H9 (cell line): Measurements from ENCODE around the gene TDRD1. TPM values are rescaled to one million over a fixed set of nuclear protein-coding genes. Genes with fewer than 3 reads are reported as not detected.

Experiments used
- DNase-seq: peaks from one replicate; pipeline ENCODE4 v3.0.0-alpha.2; 2017
- H2AFZ ChIP-seq: one replicate; pipeline ENCODE4 v1.6.1; 2013; ENCODE audit warnings: mild to moderate bottlenecking, low read length, control low read depth, moderate library complexity
- H2AK5ac ChIP-seq: 2 replicates; pipeline ENCODE4 v1.6.1; 2013; ENCODE audit warnings: low read length, control low read depth, mixed read lengths; ENCODE audit not compliant: insufficient read length
- H2BK120ac ChIP-seq: one replicate; pipeline ENCODE4 v1.6.1; 2013; ENCODE audit warnings: low read depth, mild to moderate bottlenecking, low read length, control low read depth, inconsistent platforms; ENCODE audit not compliant: poor library complexity, severe bottlenecking
- H2BK12ac ChIP-seq: 2 replicates; pipeline ENCODE4 v1.6.1; 2013; ENCODE audit warnings: low read length, control low read depth, mixed read lengths, low read depth; ENCODE audit not compliant: insufficient read length
- H2BK15ac ChIP-seq: 2 replicates; pipeline ENCODE4 v1.6.1; 2013; ENCODE audit warnings: low read depth, low read length, control low read depth
- H2BK20ac ChIP-seq: one replicate; pipeline ENCODE4 v1.6.1; 2013; ENCODE audit warnings: low read depth, mild to moderate bottlenecking, low read length, control low read depth, inconsistent platforms; ENCODE audit not compliant: poor library complexity, severe bottlenecking
- H2BK5ac ChIP-seq: 2 replicates; pipeline ENCODE4 v1.6.1; 2013; ENCODE audit warnings: low read length, control low read depth, mixed read lengths; ENCODE audit not compliant: insufficient read length
- H3K14ac ChIP-seq: 2 replicates; pipeline ENCODE4 v1.6.1; 2013; ENCODE audit warnings: low read length, control low read depth; ENCODE audit not compliant: insufficient read depth
- H3K18ac ChIP-seq: 2 replicates; pipeline ENCODE4 v1.6.1; 2013; ENCODE audit warnings: low read depth, mild to moderate bottlenecking, mixed read lengths, low read length, control low read depth; ENCODE audit not compliant: insufficient read length
- H3K23ac ChIP-seq: 2 replicates; pipeline ENCODE4 v1.6.1; 2013; ENCODE audit warnings: low read length, control low read depth, mixed read lengths, low read depth; ENCODE audit not compliant: insufficient read length
- H3K23me2 ChIP-seq: 2 replicates; pipeline ENCODE4 v1.6.1; 2013; ENCODE audit warnings: low read depth, mild to moderate bottlenecking, mixed read lengths, low read length, control low read depth; ENCODE audit not compliant: insufficient read length, poor library complexity, severe bottlenecking
- H3K27ac ChIP-seq: 2 replicates; pipeline ENCODE4 v1.5.1; 2013; ENCODE audit warnings: low read length, control low read depth, mixed read lengths, low read depth; ENCODE audit not compliant: insufficient read length
- H3K27me3 ChIP-seq: 2 replicates; pipeline ENCODE4 v1.6.1; 2013; ENCODE audit warnings: low read length, control low read depth, inconsistent platforms; ENCODE audit not compliant: insufficient read depth
- H3K4ac ChIP-seq: 2 replicates; pipeline ENCODE4 v1.6.1; 2013; ENCODE audit warnings: low read depth, mild to moderate bottlenecking, control low read depth, inconsistent platforms, low read length, moderate library complexity
- H3K4me1 ChIP-seq: 2 replicates; pipeline ENCODE4 v1.6.1; 2013; ENCODE audit warnings: low read length, control low read depth, inconsistent platforms; ENCODE audit not compliant: insufficient read depth
- H3K4me2 ChIP-seq: 2 replicates; pipeline ENCODE4 v1.6.1; 2013; ENCODE audit warnings: low read length, control low read depth, mixed read lengths; ENCODE audit not compliant: insufficient read length, insufficient read depth
- H3K56ac ChIP-seq: 2 replicates; pipeline ENCODE4 v1.6.1; 2013; ENCODE audit warnings: low read depth, mild to moderate bottlenecking, mixed read lengths, low read length, control low read depth; ENCODE audit not compliant: insufficient read length
- H3K79me1 ChIP-seq: 2 replicates; pipeline ENCODE4 v1.6.1; 2013; ENCODE audit warnings: low read depth, mild to moderate bottlenecking, moderate library complexity, low read length, control low read depth, inconsistent platforms; ENCODE audit not compliant: insufficient read depth, poor library complexity, severe bottlenecking
- H3K79me2 ChIP-seq: 2 replicates; pipeline ENCODE4 v1.6.1; 2013; ENCODE audit warnings: low read length, control low read depth, inconsistent platforms; ENCODE audit not compliant: insufficient read depth
- H3K9ac ChIP-seq: 2 replicates; pipeline ENCODE4 v1.6.1; 2013; ENCODE audit warnings: low read length, control low read depth, mixed read lengths; ENCODE audit not compliant: insufficient read length; ENCODE audit errors: extremely low read depth
- H3K9me3 ChIP-seq: one replicate; pipeline ENCODE4 v1.6.1; 2013; ENCODE audit warnings: low read depth, low read length, inconsistent platforms; ENCODE audit not compliant: control insufficient read depth
- H3T11ph ChIP-seq: one replicate; pipeline ENCODE4 v1.6.1; 2013; ENCODE audit warnings: mild to moderate bottlenecking, low read length, control low read depth, inconsistent platforms
- H4K20me1 ChIP-seq: one replicate; pipeline ENCODE4 v1.6.1; 2013; ENCODE audit not compliant: control insufficient read depth, insufficient read length, insufficient read depth
- H4K5ac ChIP-seq: 2 replicates; pipeline ENCODE4 v1.6.1; 2013; ENCODE audit warnings: low read depth, mild to moderate bottlenecking, mixed read lengths, low read length, control low read depth; ENCODE audit not compliant: insufficient read length
- H4K8ac ChIP-seq: replicated peaks from 2 replicates; pipeline ENCODE4 v1.6.1; 2013; ENCODE audit warnings: low read length, control low read depth, mixed read lengths, low read depth; ENCODE audit not compliant: insufficient read length
- H4K91ac ChIP-seq: 2 replicates; pipeline ENCODE4 v1.6.1; 2013; ENCODE audit warnings: low read depth, mild to moderate bottlenecking, moderate library complexity, mixed read lengths, low read length, control low read depth; ENCODE audit not compliant: insufficient read length
- H3K27ac Mint-ChIP-seq, 3 experiments: 2 replicates in 2 of 3; 3 replicates in 1 of 3; pipeline ENCODE4 v1.8.0; 2020 to 2021; ENCODE audit warnings: mixed read lengths in 3 of 3, mild to moderate bottlenecking in 1 of 3, moderate library complexity in 1 of 3
- H3K27me3 Mint-ChIP-seq: 2 replicates; pipeline ENCODE4 v1.8.0; 2021; ENCODE audit warnings: low read depth, mild to moderate bottlenecking, moderate library complexity, mixed read lengths
- H3K36me3 Mint-ChIP-seq, 3 experiments: 2 replicates in 2 of 3; 3 replicates in 1 of 3; pipeline ENCODE4 v1.8.0; 2020 to 2021; ENCODE audit warnings: low read depth in 3 of 3, mixed read lengths in 3 of 3; ENCODE audit not compliant: insufficient read depth in 1 of 3
- H3K4me1 Mint-ChIP-seq, 2 experiments: 2 replicates each; pipeline ENCODE4 v1.8.0; 2020; ENCODE audit warnings: mixed read lengths in 2 of 2
- H3K4me3 Mint-ChIP-seq, 2 experiments: 2 replicates in 1 of 2; 3 replicates in 1 of 2; pipeline ENCODE4 v1.8.0; 2020 to 2021; ENCODE audit warnings: mild to moderate bottlenecking in 2 of 2, mixed read lengths in 2 of 2, moderate library complexity in 1 of 2
- H3K9me3 Mint-ChIP-seq, 2 experiments: 2 replicates in 1 of 2; 3 replicates in 1 of 2; pipeline ENCODE4 v1.8.0; 2020; ENCODE audit warnings: mild to moderate bottlenecking in 2 of 2, mixed read lengths in 2 of 2, moderate library complexity in 1 of 2
- WGBS: extraction: QIAGEN DNeasy Blood & Tissue Kit; methylation state at CpG from one replicate; pipeline ENCODE4 v1.1.7; 2013; ENCODE audit warnings: missing lambda C conversion rate, low lambda C conversion rate, mixed read lengths; ENCODE audit not compliant: insufficient read length; ENCODE audit errors: extremely low coverage; 5-methylcytosine and 5-hydroxymethylcytosine counted together
- total RNA-seq: library from RNA; stranded (reverse); gene quantifications from 2 replicates; pipeline ENCODE4 v1.2.1, GENCODE V29; 2021
- TF ChIP-seq, protein P1 (sequence below): fragments of 200-600 bp; sonication (generic); conservative IDR thresholded peaks from 3 replicates; pipeline ENCODE4 v1.8.0; 2021; ENCODE audit warnings: antibody characterized with exemption, mild to moderate bottlenecking

The TDRD1 gene
- total RNA-seq, 1 experiment from 2014 or later = 0.15 TPM

DNA sequence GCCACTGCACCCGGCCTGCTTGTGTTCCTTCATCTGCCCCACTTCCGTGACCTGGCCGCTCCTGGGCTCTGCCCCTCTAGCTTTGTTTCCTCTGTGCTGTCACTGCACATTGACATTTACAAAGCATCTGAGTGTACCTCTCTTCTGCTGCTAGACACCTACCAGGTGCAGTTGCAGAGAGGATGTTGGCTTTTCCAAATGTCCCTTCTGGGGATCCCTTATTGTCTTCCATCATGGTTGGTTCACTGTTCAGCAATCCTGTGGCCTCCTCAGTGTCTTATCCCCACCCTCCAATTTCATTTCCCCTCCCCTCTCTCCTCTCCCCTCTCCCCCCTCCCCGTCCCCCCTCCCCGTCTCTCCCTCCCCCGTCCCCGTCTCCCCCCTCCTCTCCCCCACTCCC is 73.7 kb downstream of the TDRD1 start:
- H3K27me3 Mint-ChIP-seq = no peaks in the 10 kb centered on the region; the same call in 1 of the 2 replicates
- H3K36me3 Mint-ChIP-seq = peaks cover 9 to 18% (median 14%) of the 10 kb centered on the region in 3 experiments
- no peak overlapping the region for H3K4me3 Mint-ChIP-seq

More for the DNA sequence above, 73.7 kb downstream of the TDRD1 start:
- Mint-ChIP-seq H3K9me3 (peaks cover 11 to 13% of the 10 kb centered on the region in 2 experiments), H3K27ac (no peak overlapping the region), H3K4me1 (peaks cover 3 to 5% of the 10 kb centered on the region in 2 experiments; a peak in 3 of 4 replicates)
- no peak overlapping the region for H3T11ph ChIP-seq
- no peak overlapping the region for H3K27ac ChIP-seq
- H2AFZ ChIP-seq = no peak overlapping the region
- H3K9ac ChIP-seq = no peak overlapping the region
- no peaks in the 10 kb centered on the region for H4K20me1 ChIP-seq
- no peak overlapping the region for H4K8ac ChIP-seq
- H3K4ac ChIP-seq = no peak overlapping the region
- H3K79me2 ChIP-seq = no peaks in the 10 kb centered on the region
- DNase-seq = no peak
- H2AK5ac ChIP-seq = no peak overlapping the region
- no peak overlapping the region for H3K18ac ChIP-seq
- H3K9me3 ChIP-seq = no peaks in the 10 kb centered on the region
- H2BK20ac ChIP-seq = no peak overlapping the region
- no peak overlapping the region for H3K4me2 ChIP-seq
- H4K91ac ChIP-seq = no peak overlapping the region
- no peak overlapping the region for H3K56ac ChIP-seq
- no peak overlapping the region for H4K5ac ChIP-seq
- H2BK12ac ChIP-seq = no peak overlapping the region
- no peaks in the 10 kb centered on the region for H3K23me2 ChIP-seq
- no peaks in the 10 kb centered on the region for H3K79me1 ChIP-seq
- no peak overlapping the region for H2BK120ac ChIP-seq
- H2BK5ac ChIP-seq = no peak overlapping the region
- H3K14ac ChIP-seq = no peak overlapping the region
- no peaks in the 10 kb centered on the region for H3K4me1 ChIP-seq
- H2BK15ac ChIP-seq = no peak overlapping the region
- H3K23ac ChIP-seq = no peak overlapping the region
- TF ChIP-seq, protein P1, sequence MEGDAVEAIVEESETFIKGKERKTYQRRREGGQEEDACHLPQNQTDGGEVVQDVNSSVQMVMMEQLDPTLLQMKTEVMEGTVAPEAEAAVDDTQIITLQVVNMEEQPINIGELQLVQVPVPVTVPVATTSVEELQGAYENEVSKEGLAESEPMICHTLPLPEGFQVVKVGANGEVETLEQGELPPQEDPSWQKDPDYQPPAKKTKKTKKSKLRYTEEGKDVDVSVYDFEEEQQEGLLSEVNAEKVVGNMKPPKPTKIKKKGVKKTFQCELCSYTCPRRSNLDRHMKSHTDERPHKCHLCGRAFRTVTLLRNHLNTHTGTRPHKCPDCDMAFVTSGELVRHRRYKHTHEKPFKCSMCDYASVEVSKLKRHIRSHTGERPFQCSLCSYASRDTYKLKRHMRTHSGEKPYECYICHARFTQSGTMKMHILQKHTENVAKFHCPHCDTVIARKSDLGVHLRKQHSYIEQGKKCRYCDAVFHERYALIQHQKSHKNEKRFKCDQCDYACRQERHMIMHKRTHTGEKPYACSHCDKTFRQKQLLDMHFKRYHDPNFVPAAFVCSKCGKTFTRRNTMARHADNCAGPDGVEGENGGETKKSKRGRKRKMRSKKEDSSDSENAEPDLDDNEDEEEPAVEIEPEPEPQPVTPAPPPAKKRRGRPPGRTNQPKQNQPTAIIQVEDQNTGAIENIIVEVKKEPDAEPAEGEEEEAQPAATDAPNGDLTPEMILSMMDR = no peak
- no peaks in the 10 kb centered on the region for H3K27me3 ChIP-seq
- WGBS = no CpG with 5 or more reads among the region's 7 CpGs
